GM10248 (cell line): ENCODE data around the gene PGLYRP2.

Experiments
- CTCF ChIA-PET: fragments of 300-600 bp; sonication (Branson Sonifier 250); formaldehyde crosslinking; extraction: SDS; loops from one replicate; lab custom pipeline; 2021; ENCODE audit warnings: antibody characterized with exemption; lab: Yijun Ruan, JAX
- POLR2A ChIA-PET: fragments of 350-650 bp; sonication (Branson Sonifier 250); formaldehyde crosslinking; extraction: SDS; loops from one replicate; lab custom pipeline; 2020; ENCODE audit warnings: antibody characterized with exemption; lab: Yijun Ruan, JAX
- DNase-seq: peaks from one replicate; pipeline ENCODE4 v3.0.0; 2012; ENCODE audit errors: extremely low spot score
- TF ChIP-seq, protein P1 (sequence below): IDR thresholded peaks from 2 replicates; pipeline ENCODE4 v1.5.1; 2012; ENCODE audit warnings: mild to moderate bottlenecking, low read depth; ENCODE audit errors: extremely low read depth, missing control alignments, control extremely low read depth

PGLYRP2 gene, protein sequence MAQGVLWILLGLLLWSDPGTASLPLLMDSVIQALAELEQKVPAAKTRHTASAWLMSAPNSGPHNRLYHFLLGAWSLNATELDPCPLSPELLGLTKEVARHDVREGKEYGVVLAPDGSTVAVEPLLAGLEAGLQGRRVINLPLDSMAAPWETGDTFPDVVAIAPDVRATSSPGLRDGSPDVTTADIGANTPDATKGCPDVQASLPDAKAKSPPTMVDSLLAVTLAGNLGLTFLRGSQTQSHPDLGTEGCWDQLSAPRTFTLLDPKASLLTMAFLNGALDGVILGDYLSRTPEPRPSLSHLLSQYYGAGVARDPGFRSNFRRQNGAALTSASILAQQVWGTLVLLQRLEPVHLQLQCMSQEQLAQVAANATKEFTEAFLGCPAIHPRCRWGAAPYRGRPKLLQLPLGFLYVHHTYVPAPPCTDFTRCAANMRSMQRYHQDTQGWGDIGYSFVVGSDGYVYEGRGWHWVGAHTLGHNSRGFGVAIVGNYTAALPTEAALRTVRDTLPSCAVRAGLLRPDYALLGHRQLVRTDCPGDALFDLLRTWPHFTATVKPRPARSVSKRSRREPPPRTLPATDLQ

DNA sequence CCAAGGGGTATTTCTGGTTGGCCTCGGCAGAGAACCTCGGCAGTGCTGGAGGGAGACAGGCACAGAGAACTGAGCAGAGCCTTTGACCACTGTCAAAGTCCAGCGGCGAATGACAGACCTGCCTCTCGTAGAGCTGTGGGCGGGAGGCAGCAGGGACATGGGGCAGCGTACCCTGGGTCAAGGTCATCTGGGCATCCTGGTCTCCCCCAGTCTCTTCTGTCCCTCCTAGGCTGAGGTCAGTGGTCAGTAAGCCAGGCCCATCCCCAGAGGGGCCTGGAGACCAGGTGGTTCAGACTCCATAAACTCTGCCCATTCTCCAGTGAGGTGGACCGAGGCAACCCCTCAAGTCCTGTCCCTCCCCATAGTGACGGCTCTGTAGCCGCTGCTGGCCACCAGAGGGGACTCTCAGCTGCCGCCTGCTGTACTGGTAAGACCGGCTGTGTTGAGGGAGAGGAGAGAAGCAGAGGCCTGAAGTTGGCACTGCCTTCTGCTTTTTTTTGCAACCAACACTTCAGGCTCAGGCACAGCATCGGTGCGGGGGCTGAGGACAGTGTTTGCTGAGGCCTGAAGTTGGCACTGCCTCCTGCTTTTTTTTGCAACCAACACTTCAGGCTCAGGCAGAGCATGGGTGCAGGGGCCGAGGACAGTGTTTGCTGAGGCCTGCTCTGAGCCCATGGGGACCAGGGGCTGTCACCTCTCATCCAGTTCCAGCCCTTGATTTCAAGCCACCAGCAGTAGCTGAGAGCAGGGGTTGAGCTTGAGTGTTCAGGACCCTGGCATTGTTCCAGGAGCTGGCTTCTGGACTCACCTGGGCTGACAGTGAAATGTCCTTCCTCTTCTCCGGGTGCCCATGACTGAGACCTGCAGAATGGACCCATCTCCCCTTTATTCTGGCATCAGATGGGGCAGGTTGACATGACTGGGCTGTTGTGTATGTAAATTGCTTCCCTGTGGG is at the start of gene PGLYRP2:
PGLYRP2 (minus strand) TSS at position 111 of the 955 bp plus-strand sequence. CDS start 130 bp downstream, outside the sequence.
- TF ChIP-seq, protein P1, sequence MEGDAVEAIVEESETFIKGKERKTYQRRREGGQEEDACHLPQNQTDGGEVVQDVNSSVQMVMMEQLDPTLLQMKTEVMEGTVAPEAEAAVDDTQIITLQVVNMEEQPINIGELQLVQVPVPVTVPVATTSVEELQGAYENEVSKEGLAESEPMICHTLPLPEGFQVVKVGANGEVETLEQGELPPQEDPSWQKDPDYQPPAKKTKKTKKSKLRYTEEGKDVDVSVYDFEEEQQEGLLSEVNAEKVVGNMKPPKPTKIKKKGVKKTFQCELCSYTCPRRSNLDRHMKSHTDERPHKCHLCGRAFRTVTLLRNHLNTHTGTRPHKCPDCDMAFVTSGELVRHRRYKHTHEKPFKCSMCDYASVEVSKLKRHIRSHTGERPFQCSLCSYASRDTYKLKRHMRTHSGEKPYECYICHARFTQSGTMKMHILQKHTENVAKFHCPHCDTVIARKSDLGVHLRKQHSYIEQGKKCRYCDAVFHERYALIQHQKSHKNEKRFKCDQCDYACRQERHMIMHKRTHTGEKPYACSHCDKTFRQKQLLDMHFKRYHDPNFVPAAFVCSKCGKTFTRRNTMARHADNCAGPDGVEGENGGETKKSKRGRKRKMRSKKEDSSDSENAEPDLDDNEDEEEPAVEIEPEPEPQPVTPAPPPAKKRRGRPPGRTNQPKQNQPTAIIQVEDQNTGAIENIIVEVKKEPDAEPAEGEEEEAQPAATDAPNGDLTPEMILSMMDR, result peak; percentile 25
- DNase-seq, result no peak
- ChIA-PET CTCF (interaction anchor here (0.8 to 2.5 kb wide), 5 partner anchors 13 to 387 kb away, joined by 3 to 6 read pairs (median 3); partner anchors contain the start of gene AKAP8L), POLR2A (no interaction called here)

DNA sequence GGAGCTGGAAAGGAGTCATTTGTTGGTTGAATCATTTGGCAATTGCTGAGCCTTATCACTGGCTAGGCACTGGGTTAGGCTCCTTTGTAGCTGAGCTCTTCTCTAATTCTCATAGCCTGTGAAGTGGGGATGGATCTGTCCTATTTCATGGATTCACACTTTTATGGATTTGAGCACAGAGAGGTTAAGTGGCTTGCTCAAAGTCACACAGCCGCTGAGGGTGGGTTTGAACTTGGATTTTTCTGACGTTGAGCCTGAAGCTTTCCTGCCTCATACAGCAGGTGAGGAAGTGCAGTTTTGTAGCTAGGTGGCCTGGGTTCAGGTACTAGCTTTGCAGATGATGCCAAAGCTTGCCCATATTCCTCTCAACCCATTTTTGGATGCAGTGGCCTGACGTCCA is 48.4 kb upstream of the PGLYRP2 start:
- POLR2A ChIA-PET, result no interaction called here
- TF ChIP-seq, protein P1, result no peak
- no peak for DNase-seq
- CTCF ChIA-PET, result interaction anchor here (1.2 kb wide), 1 partner anchor 28 kb away, joined by 4 read pairs; no protein-coding TSS in a partner anchor

DNA sequence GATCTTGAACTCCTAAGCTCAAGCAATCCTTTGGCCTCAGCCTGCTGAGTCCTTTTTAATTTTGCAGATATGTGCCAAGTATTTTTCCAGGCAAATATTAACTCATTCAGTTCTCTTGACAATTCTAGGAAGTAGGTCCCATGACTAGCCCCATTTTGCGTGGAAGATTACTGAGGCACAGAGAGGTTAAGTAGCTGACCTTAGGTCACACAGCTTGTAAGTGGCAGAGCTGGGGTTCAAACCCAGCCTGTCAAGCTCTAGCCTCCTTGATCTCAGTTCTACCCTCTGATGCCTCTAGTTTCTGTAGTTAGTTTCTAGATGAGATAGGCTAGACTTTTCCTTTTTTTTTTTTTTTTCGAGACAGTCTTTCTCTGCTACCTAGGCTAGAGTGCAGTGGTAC is 47.1 kb upstream of the PGLYRP2 start:
- ChIA-PET CTCF (interaction anchor here (0.8 kb wide), 1 partner anchor 29 kb away, joined by 3 read pairs; no protein-coding TSS in a partner anchor), POLR2A (no interaction called here)
- DNase-seq, result no peak
- TF ChIP-seq, protein P1, result no peak

DNA sequence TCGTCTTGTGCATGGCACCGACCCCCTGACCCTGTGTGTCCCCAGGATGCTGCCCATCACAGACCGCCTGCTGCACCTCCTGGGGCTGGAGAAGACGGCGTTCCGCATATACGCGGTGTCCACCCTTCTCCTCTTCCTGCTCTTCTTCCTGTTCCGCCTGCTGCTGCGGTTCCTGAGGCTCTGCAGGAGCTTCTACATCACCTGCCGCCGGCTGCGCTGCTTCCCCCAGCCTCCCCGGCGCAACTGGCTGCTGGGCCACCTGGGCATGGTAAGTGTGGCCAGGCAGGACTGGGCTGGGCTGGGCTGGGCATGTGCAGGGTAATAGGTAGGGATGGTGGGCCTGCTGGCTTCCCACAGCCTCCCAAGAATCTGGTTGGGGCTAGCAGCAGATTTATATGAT is 46.0 kb upstream of the PGLYRP2 start:
- ChIA-PET POLR2A (no interaction called here), CTCF (interaction anchor here (1.0 kb wide), 1 partner anchor 371 kb away, joined by 3 read pairs; no protein-coding TSS in a partner anchor)
- TF ChIP-seq, protein P1, result no peak
- DNase-seq, result no peak

DNA sequence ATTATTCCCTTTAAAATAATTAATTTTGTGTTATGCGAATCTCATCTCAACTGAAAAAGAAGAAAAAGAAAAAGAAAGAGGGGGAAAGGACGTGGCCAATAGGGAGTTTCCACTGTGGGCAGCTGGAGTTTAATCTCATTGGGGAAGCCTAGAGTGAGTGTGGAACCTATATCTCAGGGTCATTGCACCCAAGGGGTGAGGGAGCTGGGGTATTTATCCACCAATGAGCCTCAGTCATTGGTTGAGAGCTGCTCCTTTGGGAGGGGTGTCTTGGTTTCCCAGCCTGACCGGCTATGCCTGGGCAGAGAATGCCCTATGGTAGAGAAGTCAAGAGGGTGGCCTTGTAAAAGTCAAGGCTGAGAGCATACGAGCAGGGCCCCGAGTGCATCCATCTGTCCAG is 45.5 kb upstream of the PGLYRP2 start:
- CTCF ChIA-PET, result interaction anchor here (1.0 kb wide), 1 partner anchor 371 kb away, joined by 3 read pairs; no protein-coding TSS in a partner anchor
- DNase-seq, result no peak
- TF ChIP-seq, protein P1, result no peak
- POLR2A ChIA-PET, result no interaction called here
